Measurements from ENCODE around the gene CASP1.

The CASP1 gene

DNA sequence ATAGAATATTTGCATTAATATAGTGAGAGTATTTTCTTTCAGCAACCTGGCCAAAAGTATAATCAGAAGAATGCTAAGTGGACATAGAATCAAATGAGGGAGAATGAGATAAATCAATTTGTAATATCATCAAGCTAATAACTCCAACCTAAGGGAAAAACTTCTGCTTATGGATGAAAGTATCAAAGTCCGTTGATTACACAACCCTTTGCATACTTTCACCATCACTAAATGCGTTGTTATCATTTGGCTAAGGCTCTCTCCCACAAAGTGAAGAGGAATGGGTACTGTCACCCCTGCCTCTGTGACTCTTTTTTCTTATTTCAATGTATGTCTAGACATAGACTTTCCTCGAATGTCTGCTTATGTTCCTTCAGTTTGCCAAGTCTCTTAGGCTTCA is 50.1 kb downstream of the CASP1 start:
- in situ Hi-C loops (cut with MboI; ENCODE audit: low pct_unique_long_range_greater_than_20kb, low sequenced_read_pairs, unreplicated experiment): no loop called here
- TF ChIP-seq, protein P1, sequence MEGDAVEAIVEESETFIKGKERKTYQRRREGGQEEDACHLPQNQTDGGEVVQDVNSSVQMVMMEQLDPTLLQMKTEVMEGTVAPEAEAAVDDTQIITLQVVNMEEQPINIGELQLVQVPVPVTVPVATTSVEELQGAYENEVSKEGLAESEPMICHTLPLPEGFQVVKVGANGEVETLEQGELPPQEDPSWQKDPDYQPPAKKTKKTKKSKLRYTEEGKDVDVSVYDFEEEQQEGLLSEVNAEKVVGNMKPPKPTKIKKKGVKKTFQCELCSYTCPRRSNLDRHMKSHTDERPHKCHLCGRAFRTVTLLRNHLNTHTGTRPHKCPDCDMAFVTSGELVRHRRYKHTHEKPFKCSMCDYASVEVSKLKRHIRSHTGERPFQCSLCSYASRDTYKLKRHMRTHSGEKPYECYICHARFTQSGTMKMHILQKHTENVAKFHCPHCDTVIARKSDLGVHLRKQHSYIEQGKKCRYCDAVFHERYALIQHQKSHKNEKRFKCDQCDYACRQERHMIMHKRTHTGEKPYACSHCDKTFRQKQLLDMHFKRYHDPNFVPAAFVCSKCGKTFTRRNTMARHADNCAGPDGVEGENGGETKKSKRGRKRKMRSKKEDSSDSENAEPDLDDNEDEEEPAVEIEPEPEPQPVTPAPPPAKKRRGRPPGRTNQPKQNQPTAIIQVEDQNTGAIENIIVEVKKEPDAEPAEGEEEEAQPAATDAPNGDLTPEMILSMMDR (IDR thresholded peaks at IDR 0.05; ENCODE audit: extremely low read depth, insufficient read depth, missing control alignments): no peak
- DNase-seq (ENCODE audit: low spot score): no peak

DNA sequence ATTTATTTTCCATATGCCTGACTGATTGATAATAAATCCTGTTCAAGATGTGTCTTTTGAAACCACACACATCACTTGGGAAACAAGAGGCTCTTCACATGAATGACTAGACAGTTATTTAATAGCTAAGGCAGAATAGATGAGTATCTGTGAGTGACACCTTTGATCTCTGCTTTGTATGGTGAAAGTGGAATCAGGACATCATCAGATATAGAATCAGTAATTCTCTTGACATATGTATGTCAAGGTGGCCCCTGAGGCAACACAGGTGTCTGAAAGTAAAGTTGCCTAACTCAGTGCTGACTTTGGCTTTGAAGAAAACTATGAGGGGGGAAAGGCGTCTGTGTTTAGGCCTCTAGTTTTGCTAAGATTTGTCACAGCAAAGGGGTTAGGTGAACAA is 55.1 kb downstream of the CASP1 start:
- in situ Hi-C loops (cut with MboI; ENCODE audit: low pct_unique_long_range_greater_than_20kb, low sequenced_read_pairs, unreplicated experiment): no loop called here
- TF ChIP-seq, protein P1 (IDR thresholded peaks at IDR 0.05; ENCODE audit: extremely low read depth, insufficient read depth, missing control alignments): no peak
- DNase-seq (ENCODE audit: low spot score): no peak
